NCI-H146 treated with DMSO at 0.1 percent for 48 hours (cell line): Measurements from ENCODE around the gene PMIS2.
A peak's percentile ranks its signal among the peaks of the same experiment; 100 is the strongest.
"Not testable (repeated sequence)": the region's sequence is repeated elsewhere in the genome, so short reads cannot be mapped to it uniquely, and the experiment has no call there.

ENCODE experiments used
- DNase-seq: peaks from one replicate; lab custom pipeline; 2025; ENCODE audit not compliant: unreplicated experiment; lab: John Stamatoyannopoulos, UW

Gene PMIS2

DNA sequence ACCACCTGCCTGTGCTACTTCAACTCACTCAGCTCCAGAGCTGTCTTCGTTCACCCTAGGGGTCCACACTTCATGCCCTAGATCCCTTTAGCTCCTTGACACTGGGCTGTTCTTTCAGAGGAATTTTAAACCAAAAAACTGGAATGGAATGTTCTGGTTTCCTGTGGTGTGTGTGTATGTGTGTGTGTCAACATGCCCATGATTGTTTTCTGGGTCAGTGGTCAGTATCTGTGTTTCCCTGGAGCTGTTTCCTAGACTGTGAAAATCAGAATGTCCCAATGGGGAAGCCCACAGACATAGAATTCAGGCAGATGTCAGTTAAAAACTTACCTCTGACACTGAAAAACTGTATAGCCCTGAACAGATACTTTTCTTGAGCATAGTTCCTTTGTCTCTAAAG is 1.3 kb downstream of the PMIS2 start:
- DNase-seq, result no peak

DNA sequence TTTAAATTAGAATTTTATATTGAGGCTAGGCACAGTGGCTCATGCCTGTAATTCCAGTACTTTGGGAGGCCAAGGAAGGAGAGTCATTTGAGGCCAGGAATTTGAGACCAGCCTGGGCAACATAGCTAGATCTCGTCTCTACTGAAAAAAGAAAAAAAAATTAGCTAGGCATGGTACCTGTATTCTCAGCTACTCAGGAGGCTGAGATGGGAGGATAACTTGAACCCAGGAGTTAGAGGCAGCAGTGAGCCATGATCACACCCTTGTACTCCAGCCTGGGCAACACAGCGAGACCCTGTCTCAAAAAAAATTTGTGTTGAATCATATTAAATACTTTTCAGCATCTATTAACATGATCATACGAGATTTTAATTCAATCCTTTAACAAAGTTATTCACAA is 4.9 kb downstream of the PMIS2 start:
- no peak for DNase-seq

DNA sequence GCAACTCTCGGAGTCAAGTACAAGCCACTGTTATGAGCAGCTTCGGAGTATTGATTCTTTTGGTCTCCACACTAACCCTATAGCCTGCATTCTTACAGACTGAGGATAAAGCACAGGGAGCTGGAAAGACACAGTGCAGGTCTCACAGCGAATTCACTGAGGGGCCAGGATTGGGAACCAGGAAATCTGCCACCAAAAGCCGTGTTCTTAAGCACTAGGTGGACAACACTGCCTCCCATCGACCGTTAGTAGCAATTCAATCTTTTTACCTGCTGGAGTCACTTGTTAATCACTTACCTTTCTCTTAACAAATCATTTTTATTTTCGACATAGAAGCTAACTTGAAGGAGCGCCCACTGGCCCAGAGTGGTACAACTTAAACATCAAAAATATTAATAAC is 6.3 kb downstream of the PMIS2 start:
- peak; percentile 32 for DNase-seq

DNA sequence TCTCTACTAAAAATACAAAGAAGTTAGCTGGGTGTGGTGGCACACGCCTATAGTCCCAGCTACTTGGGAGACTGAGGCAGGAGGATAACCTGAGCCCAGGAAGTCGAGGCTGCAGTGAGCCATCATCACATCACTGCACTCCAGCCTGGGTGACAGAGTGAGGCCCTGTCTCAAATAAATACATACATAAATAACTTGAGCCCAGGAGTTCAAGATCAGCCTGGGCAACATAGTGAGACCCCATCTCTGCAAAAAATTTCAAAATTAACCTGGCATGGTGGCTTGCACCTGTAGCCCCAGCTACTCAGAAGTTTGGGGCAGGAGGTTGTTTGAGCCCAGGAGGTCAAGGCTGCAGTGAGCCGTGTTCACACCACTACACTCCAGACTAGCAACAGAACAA is 9.1 kb downstream of the PMIS2 start:
- DNase-seq, result not testable (repeated sequence)

DNA sequence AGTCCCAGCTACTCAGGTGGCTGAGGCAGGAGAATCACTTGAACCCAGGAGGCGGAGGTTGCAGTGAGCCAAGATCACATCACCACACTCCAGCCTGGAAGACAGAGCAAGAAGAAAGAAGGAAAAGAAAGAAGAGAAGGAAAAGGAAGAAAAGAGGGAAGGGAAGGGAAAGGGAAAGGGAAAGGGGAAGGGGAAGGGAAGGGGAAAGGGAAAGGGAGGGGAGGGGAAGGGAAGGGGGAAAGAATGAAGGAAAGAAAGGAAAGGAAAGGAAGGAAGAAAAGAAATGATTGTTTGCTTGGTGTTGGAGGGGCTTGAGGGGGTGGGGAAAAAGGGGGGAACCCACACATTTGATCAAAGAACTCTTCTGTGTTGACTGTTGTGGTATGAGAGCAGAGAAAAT is 10.0 kb downstream of the PMIS2 start:
- DNase-seq, result no peak

DNA sequence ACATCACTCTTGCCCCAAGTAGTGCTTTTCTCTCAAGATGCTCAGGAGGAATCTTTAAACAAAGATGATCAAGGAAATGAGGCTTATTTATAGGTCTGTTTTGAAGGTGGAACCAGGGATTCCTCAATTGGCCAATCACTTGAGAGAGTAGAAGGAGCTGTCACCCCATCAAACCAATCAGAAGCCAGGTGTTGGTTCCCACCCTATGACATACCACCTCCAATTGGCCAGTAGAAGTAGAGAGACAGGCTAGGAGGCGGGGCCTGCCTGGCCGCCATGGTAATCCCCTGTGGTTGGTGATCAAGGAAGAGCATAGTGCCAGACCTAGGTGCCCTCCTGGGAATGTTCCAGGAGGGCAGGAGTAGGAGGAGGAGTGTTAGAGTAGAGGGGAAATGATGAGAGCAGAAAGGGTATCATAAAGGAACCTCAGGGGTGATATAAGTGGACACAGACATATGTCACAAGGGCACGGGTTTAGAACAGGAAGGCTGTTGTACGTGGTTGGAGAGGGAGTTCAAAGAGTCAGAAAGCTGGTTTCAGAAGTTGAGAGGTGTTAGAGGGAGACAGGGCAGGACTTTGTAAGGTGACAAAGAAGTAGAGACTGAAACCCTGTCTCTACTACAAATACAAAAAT is 10.5 kb downstream of the PMIS2 start:
- DNase-seq, result no peak

DNA sequence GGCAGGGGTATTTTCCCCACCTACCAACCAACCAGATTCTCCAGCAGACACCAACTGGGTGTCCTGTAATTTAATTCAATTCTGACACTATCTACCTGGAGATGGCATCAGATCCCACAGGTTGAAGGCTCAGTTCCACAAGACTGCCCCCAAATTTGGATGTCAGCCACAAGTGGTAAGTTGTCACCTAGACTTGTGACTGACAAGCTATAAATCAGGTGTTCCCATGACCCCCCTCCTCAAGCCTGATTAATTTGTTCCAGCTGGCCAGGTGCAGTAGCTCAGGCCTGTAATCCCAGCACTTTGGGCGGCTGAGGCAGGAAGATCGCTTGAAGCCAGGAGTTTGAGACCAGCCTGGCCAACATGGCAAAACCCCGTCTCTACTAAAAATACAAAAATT is 16.0 kb downstream of the PMIS2 start:
- DNase-seq, result no peak

DNA sequence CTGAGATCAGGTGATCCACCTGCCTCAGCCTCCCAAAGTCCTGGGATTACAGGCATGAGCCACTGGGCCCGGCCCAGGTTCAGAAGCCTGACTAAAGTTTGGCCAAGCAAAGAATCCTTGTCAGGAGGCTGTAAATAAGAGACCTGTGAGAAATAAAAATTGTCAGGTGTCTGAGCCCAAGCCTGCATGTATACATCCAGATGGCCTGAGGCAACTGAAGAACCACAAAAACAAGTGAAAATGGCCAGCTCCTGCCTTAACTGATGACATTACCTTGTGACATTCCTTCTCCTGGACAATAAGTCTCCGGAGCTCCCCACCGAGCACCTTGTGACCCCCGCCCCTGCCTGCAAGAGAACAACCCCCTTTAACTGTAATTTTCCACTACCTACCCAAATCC is 18.5 kb downstream of the PMIS2 start:
- DNase-seq, result not testable (repeated sequence)

DNA sequence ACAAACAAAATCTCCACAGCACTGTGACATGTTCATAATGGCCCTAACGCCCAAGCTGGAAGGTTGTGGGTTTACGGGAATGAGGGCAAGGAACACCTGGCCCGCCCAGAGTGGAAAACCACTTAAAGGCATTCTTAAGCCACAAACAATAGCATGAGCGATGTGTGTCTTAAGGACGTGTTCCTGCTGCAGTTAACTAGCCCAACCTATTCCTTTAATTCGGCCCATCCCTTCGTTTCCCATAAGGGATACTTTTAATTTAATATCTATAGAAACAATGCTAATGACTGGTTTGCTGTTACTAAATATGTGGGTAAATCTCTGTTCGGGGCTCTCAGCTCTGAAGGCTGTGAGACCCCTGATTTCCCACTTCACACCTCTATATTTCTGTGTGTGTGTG is 21.2 kb downstream of the PMIS2 start:
- not testable (repeated sequence) for DNase-seq

DNA sequence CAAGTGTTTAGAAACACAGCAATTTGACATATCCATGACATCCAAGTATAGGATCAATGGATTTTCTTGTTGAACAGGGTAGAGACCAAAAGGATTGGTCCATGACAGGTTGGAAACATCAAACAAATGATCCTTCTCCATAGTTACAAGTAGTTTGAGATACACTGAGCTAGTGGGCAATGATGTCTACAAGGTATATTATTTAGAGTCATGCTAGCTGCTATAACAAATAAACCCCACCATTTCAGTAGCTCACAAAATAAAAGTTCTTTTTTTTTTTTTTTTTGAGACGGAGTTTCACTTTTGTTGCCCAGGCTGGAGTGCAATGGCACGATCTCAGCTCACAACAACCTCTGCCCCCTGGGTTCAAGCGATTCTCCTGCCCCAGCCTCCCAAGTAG is 21.7 kb downstream of the PMIS2 start:
- no peak for DNase-seq

DNA sequence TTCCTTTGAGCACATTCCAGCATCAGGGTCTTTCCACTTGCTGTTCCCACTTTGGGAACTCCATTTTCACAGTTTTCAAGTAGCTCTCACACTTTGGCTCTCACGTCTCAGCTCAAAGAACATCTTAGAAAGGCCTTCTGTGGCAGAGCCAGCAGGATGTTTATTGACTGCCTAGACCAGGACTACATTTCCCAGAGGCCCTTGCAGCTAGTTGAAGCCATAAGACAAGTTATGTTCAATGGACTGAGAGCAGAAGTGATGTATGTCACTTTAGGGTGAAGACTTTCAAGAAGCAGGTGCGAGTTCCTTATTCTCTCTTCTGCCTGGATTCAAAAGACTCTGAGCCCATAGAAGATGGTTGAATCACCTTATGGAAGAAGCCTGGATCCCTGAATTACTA is 22.3 kb downstream of the PMIS2 start:
- no peak for DNase-seq

DNA sequence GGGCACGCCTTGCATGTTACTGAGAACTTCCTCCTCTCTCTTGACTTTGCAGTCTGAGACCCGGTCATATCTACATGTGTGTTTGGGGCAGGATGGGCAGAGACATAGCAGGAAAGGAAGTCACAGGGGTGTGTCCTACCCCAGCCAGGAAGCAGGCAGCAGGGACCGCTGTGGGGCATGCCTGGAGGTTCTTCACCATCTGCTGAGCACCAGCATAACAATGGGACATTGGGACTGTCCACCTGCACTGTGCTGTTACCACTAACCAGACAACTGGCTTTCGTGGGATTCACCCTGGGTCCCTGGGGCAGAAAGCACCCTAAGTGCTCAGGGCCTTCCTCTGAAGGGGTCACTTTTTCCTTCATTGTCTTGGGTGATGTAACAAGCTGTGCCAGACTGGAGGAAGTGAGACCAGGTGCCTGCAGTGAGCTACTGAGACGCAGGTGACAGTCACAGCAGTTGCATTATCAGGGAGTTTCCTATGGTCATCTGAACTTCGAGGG is 23.9 kb downstream of the PMIS2 start:
- no peak for DNase-seq

DNA sequence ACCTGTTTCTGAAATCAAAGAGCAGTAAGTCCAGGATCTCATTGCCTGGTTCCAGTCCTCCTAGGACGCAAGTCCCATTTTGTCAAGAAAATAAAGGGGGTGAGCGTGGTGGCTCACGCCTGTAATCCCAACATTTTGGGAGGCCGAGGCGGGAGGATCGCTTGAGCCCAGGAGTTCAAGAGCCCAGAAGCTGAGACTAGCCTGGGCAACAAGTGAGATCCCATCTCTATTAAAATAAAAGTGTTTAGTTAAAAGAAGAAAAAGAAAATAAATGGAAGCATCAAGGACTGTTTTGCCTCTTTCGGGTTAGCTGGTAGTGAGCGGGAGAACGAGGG is 26.2 kb downstream of the PMIS2 start:
- DNase-seq, result no peak

DNA sequence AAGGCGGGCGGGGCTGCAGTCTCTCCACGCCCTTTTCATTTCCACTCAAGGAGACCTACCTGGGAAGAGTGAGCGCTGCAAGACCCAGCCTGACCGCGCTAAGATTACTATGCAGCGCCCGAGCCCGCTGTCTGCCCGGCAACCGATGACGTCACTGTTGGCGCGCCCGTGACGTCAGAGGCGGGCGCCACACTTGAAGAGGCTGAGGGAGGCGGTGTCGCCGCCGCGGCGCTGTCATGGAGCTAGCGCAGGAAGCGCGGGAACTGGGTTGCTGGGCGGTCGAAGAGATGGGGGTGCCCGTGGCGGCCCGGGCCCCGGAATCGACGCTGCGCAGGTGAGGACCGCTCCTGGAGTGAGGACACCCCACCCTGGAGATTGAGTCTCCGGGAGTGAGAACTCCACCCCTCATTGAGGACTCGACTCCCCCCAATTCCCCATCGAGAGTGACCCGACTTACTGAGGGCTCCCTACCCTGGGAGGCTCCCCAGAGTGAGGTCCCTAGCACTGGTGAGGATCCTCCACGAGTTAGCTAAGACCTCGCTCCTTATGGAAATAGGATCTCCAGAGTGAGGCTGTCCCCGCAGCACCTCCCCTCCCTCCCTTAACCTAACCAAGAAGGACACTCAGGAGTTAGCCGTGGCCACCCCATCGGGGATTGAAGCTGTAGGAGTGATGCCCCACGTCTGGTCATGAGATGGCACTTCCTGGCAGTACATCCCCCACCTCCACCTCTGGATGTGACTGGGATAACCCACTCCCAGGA is 26.8 kb downstream of the PMIS2 start, which contains the start of gene HAUS5:
TSS of gene HAUS5 (plus strand) at position 177 of the 763 bp plus-strand sequence. CDS start at position 237, 60 bp downstream.
- peak; percentile 85 for DNase-seq

DNA sequence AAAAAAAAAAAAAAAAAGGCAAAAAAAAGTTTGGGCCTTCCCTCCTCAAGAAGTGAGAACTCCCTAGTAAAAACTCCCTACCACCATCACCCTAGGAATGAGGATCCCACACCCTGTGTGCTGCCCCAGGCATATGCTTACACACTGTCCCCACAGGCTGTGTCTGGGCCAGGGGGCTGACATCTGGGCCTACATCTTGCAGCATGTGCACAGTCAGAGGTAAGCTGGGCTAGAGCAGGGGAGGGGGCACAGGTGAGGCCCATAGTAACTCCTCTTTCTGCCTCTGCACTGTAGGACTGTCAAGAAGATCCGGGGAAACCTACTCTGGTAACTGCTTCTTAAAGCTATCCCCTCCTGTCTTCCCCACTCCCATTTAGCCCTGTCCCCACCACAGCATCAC is 27.6 kb downstream of the PMIS2 start:
- DNase-seq, result no peak

DNA sequence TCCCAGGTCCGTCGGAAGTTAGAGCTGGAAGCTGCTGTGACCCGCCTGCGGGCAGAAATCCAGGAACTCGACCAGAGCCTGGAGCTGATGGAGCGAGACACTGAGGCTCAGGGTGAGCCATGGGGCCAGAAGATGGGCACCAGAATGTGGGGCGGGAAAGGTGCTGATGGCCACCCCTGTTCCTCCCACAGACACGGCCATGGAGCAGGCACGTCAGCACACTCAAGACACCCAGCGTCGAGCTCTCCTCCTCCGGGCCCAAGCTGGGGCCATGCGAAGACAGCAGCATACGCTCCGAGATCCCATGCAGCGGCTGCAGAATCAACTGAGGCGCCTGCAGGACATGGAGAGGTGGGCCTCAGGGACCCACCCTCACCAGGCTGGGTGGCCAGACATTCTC is 29.1 kb downstream of the PMIS2 start:
- no peak for DNase-seq

DNA sequence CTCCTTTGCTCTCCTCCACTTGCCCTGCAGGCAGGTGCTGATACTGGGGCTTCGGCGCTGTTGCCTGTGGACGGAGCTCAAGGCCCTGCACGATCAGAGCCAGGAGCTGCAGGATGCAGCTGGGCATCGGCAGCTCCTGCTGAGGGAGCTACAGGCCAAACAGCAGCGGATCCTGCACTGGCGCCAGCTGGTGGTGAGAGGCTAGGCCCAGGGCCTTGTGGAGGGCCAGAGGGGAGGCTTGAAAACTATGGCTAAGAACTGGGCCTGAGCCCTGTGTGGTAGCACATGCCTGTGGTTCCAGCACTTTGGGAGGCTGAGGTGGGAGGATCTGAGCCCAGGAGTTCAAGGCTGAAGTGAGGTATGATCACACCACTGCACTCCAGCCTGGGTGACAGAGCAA is 32.9 kb downstream of the PMIS2 start:
- DNase-seq, result no peak

DNA sequence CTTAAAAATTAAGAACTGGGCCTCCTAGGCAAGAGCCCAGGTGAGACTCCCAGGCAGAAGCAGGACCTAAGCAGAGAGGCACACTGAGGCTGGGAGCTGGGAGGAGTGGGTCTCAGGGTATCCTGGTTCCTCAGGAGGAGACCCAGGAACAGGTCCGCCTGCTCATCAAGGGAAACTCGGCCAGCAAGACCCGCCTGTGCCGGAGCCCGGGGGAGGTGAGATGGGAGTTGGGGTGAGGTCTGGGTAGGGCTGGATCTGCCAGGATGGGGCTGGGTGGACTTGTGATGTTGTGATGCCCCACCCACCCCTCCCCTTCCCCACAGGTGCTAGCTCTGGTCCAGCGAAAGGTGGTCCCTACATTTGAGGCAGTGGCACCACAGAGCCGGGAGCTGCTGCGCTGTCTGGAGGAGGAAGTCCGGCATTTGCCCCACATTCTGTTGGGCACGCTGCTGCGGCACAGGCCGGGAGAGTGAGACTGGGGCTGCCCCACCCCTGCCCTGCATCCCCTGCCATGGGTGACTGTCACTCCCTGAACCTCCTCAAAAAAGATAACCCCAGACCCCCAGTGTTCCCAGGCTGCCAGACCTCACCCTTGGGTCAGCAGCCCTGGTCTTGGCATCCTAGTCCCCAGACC is 33.4 kb downstream of the PMIS2 start:
- no peak for DNase-seq

DNA sequence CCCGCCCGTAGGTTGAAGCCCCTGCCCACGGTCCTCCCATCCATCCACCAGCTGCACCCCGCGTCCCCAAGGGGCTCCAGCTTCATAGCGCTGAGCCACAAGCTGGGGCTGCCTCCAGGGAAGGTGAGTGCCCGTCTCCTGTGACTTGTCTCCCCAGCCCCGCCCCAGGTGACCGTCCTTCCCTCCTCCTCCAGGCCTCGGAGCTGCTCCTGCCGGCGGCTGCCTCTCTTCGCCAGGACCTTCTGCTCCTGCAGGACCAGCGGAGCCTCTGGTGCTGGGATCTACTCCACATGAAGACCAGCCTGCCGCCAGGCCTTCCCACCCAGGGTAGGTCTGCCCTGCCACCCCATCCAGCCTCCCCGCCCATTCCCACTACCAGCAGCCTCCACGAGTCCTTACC is 34.0 kb downstream of the PMIS2 start:
- DNase-seq, result no peak

DNA sequence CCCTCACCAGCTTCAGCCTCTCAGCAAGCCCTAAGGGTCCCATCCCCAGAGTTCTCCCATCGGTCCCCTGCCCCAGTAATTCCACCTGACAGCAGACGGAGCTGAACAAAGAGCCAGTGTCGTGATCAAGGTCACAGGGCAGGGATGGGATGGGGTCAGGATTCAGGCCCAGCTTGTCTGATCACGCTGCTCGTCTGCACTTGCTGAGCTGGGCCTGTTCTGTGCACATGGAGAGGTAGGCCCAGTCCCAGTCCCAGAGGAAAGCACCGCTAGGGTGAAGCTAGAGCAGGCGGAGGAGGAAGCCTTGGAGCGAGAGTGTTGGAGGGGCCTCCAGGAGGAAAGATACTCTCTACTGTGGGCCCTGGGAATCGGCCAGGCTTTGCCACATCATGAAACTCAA is 35.7 kb downstream of the PMIS2 start:
- no peak for DNase-seq

DNA sequence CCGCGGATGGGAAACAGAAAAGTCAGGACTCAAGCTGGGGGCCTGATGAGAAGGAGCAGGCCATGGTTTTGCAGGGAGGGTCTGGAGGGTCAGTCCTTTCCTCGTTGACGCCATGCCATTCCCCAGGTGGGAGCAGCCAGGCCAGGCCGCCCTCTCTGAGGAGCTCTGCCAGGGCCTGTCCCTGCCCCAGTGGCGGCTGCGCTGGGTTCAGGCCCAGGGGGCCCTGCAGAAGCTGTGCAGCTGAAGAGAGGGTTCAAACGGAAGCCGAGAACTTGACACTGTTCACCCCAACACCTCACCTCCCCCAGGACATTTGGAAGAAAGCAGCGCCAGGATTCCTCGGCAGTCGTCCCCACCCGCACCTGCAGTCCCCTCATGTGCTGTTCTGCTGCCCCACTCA is 36.8 kb downstream of the PMIS2 start:
- no peak for DNase-seq

DNA sequence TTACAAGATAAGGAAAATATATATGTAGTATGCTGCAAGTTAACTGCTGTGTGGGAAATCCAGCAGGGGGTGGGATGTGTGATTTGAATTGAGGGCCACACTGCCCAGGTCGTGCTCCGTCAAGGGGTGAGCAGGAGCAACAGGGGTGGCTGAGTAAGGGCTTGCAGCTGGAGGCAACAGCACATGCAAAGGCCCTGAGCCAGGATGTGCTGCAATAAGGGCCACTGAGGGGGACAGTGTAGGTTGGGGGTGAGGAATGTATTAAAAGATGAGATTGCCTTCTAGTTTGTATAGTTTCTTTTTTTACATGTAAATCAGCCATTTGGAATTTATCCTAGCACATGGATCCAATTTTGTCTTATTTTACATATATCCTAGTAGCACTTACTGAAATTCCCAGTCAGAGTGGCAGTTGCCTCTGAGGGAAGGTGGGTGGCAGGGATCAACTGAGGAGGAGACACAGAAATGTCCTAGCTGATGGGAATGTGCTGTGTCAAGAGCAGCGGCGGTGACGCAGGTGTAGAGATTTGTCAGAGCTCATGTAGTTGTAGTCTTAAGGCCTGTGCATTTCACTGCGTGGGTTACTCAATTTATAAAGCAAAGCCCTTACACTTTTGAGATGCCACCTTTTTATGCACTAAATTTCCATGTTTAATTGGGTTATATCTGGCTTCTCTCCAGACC is 37.5 kb downstream of the PMIS2 start:
- DNase-seq, result no peak
